Mesothelial cell of epicardium (in vitro differentiated cells): ENCODE results near the gene KIAA0232. TPM values are rescaled to one million over a fixed set of nuclear protein-coding genes. Genes with fewer than 3 reads are reported as not detected.

Experiments used
- DNase-seq, 2 experiments: peaks; one replicate each; pipeline ENCODE4 v3.0.0; 2021; ENCODE audit warnings: low spot score in 2 of 2; ENCODE audit not compliant: unreplicated experiment in 2 of 2
- H3K27ac Mint-ChIP-seq: 2 replicates; pipeline ENCODE4 v1.8.0; 2021; ENCODE audit warnings: mixed read lengths
- H3K27me3 Mint-ChIP-seq: 2 replicates; pipeline ENCODE4 v1.8.0; 2021; ENCODE audit warnings: low read depth, mixed read lengths
- H3K36me3 Mint-ChIP-seq: 2 replicates; pipeline ENCODE4 v1.8.0; 2021; ENCODE audit warnings: mixed read lengths
- H3K4me1 Mint-ChIP-seq: 2 replicates; pipeline ENCODE4 v1.8.0; 2021; ENCODE audit warnings: mixed read lengths
- H3K4me3 Mint-ChIP-seq: 2 replicates; pipeline ENCODE4 v1.8.0; 2021; ENCODE audit warnings: mild to moderate bottlenecking, moderate library complexity, mixed read lengths
- H3K9me3 Mint-ChIP-seq: 2 replicates; pipeline ENCODE4 v1.8.0; 2021; ENCODE audit warnings: mixed read lengths
- CTCF ChIP-seq: fragments of 200-600 bp; sonication (generic); IDR thresholded peaks from one replicate; pipeline ENCODE4 v1.5.0; 2021; ENCODE audit warnings: antibody characterized with exemption; ENCODE audit not compliant: unreplicated experiment
- total RNA-seq: library from RNA; stranded (reverse); gene quantifications from 3 replicates; pipeline ENCODE4 v1.2.1, GENCODE V29; 2021

Gene KIAA0232
- total RNA-seq, 1 donor from 2014 or later = 37.8 TPM

GRCh38 chr4:6742507-6742906 lies 40.0 kb upstream of the KIAA0232 start:
- no peak for TF ChIP-seq CTCF
- Mint-ChIP-seq H3K4me1 (peaks cover 8% of the 10 kb centered on the region), H3K27ac (no peak overlapping the region), H3K36me3 (no peaks in the 10 kb centered on the region), H3K9me3 (peaks cover 11% of the 10 kb centered on the region), H3K4me3 (no peak overlapping the region), H3K27me3 (no peaks in the 10 kb centered on the region)
- no peak for DNase-seq

GRCh38 chr4:6742989-6743388 lies 39.5 kb upstream of the KIAA0232 start:
- Mint-ChIP-seq H3K4me1 (peaks cover 9% of the 10 kb centered on the region), H3K4me3 (no peak overlapping the region), H3K9me3 (peaks cover 11% of the 10 kb centered on the region), H3K27me3 (no peaks in the 10 kb centered on the region), H3K36me3 (no peaks in the 10 kb centered on the region), H3K27ac (no peak overlapping the region)
- TF ChIP-seq CTCF = no peak
- DNase-seq = no peak

- Mint-ChIP-seq H3K4me3 (no peak overlapping the region), H3K4me1 (peaks cover 9% of the 10 kb centered on the region), H3K9me3 (no peaks in the 10 kb centered on the region), H3K36me3 (no peaks in the 10 kb centered on the region), H3K27me3 (no peaks in the 10 kb centered on the region), H3K27ac (no peak overlapping the region)
- TF ChIP-seq CTCF = no peak
- DNase-seq = no peak
Observed at GRCh38 chr4:6746721-6747293, 35.7 kb upstream of the KIAA0232 start.

- no peak for DNase-seq
- Mint-ChIP-seq H3K4me3 (no peak overlapping the region), H3K27ac (no peak overlapping the region), H3K4me1 (peaks cover 9% of the 10 kb centered on the region), H3K36me3 (no peaks in the 10 kb centered on the region), H3K27me3 (no peaks in the 10 kb centered on the region), H3K9me3 (no peaks in the 10 kb centered on the region)
- no peak for TF ChIP-seq CTCF
Observed at GRCh38 chr4:6747294-6748051, 35.1 kb upstream of the KIAA0232 start.

GRCh38 chr4:6748286-6748685 lies 34.2 kb upstream of the KIAA0232 start:
- Mint-ChIP-seq H3K36me3 (no peaks in the 10 kb centered on the region), H3K9me3 (no peaks in the 10 kb centered on the region), H3K27me3 (no peaks in the 10 kb centered on the region), H3K4me1 (peaks cover 9% of the 10 kb centered on the region), H3K4me3 (no peak overlapping the region), H3K27ac (no peak overlapping the region)
- no peak for DNase-seq
- no peak for TF ChIP-seq CTCF
